Measurements from ENCODE around the gene GEN1. TPM values are rescaled to one million over a fixed set of nuclear protein-coding genes. Genes with fewer than 3 reads are reported as not detected.

GEN1 gene
- polyA plus RNA-seq, 1 experiment, result 7.5 TPM

DNA sequence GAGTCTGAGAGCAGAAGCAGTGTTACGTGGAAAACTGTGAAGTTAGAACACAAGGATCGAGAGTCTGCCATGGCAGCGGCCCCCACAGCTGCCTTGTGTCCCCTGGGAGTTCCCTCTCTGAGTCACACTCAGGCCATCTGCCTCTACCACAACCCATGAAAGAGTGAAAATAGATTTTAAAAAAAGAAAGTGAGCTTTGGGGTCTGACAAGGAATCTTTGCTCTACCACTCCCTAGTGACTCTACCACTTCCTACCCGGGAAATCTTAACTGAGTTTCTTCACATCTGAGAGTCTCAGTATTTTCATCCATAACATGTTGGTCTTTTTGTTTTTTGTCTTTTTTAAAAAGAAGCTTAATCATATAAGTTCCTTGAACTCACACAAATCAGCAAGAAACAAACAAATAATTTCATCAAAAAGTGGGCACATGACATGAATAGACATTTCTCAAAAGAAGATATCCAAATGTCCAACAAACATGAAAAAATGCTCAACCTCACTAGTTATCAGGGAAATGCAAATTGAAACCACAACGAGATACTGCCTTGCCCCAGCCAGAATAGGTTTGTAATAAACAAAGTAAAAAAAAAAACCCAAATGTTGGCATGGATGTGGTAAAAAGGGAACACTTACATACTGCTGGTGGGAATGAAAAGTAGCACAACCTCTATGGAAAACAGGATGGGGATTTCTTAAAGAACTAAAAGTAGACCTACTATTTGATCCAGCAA lies 60.0 kb downstream of the GEN1 start:
- DNase-seq (ENCODE audit: low read depth, low spot score), result no peak
- no peak overlapping the region for H3K4me3 ChIP-seq (ENCODE audit: low read depth, low read length)
- no peak overlapping the region for H3K27ac ChIP-seq (ENCODE audit: low read depth, low read length)
- no peaks in the 10 kb centered on the region for H3K9me3 ChIP-seq (ENCODE audit: control insufficient read depth, insufficient read depth, low read length)
- TF ChIP-seq, protein P1, sequence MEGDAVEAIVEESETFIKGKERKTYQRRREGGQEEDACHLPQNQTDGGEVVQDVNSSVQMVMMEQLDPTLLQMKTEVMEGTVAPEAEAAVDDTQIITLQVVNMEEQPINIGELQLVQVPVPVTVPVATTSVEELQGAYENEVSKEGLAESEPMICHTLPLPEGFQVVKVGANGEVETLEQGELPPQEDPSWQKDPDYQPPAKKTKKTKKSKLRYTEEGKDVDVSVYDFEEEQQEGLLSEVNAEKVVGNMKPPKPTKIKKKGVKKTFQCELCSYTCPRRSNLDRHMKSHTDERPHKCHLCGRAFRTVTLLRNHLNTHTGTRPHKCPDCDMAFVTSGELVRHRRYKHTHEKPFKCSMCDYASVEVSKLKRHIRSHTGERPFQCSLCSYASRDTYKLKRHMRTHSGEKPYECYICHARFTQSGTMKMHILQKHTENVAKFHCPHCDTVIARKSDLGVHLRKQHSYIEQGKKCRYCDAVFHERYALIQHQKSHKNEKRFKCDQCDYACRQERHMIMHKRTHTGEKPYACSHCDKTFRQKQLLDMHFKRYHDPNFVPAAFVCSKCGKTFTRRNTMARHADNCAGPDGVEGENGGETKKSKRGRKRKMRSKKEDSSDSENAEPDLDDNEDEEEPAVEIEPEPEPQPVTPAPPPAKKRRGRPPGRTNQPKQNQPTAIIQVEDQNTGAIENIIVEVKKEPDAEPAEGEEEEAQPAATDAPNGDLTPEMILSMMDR (IDR thresholded peaks at IDR 0.05; ENCODE audit: low read depth, low read length), result no peak
- ChIA-PET CTCF (interaction anchor here (1.0 kb wide), 2 partner anchors 142 to 336 kb away, joined by 3 read pairs; no protein-coding TSS in a partner anchor), POLR2A (interaction anchor here (0.6 kb wide), 1 partner anchor 491 kb away, joined by 4 read pairs; no protein-coding TSS in a partner anchor)
- H3K27me3 ChIP-seq (ENCODE audit: control insufficient read depth, insufficient read depth, low read length), result peaks cover 6% of the 10 kb centered on the region

DNA sequence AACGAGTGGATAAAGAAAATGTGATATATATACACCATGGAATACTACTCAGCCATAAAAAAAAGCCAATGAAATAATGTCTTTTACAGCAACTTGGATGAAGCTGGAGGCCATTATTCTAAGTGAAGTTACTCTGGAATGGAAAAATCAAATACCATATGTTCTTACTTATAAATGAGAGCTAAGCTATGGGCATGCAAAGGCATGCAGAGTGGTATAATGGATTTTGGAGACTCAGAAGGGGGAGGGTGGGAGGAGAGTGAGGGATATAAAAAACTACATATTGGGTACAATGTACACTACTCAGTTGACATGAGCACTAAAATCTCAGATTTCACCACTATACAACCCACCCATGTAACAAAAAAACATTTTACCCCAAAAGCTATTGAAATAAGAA lies 60.7 kb downstream of the GEN1 start:
- Histone ChIP-seq H3K4me3 (ENCODE audit: low read depth, low read length) (no peak overlapping the region), H3K27ac (ENCODE audit: low read depth, low read length) (no peak overlapping the region), H3K9me3 (ENCODE audit: control insufficient read depth, insufficient read depth, low read length) (no peaks in the 10 kb centered on the region), H3K27me3 (ENCODE audit: control insufficient read depth, insufficient read depth, low read length) (peaks cover 6% of the 10 kb centered on the region)
- TF ChIP-seq, protein P1 (IDR thresholded peaks at IDR 0.05; ENCODE audit: low read depth, low read length), result no peak
- no peak for DNase-seq (ENCODE audit: low read depth, low spot score)
- ChIA-PET POLR2A (interaction anchor here (0.6 kb wide), 1 partner anchor 491 kb away, joined by 4 read pairs; no protein-coding TSS in a partner anchor), CTCF (no interaction called here)

DNA sequence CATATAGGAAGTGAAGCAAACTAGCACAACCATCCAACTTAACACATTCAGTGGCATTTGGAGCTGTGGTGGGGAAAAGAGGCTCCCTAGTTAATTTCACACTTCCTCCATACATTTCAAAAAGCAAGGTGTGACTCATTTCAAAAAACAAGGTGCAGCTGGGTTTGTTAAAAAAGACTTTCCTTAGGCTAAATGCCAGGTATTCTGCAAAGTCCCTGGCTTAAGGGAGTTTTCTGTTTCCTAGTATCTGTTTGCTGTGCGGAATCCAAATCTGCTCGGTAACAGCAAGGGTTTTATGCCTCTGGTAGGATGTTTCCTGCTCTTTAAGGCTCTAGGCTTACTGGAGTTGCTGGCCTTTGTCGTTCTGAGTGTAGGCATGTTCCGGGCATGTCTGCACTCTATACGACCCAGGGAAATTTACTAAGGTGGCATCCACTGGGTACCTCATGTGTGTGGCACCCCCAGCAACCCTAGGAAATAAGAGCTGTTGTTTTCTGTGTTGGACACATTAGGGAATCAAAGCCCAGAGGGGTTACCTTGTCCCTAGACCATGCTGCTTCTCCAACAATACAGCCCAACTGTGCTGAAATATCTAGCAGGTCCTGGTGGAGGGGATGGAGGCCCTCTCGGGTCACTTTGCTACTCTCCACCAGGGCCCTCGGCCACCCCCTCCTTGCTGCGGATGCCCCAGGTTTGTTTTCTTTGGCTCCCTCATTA lies 61.7 kb downstream of the GEN1 start:
- Histone ChIP-seq H3K4me3 (ENCODE audit: low read depth, low read length) (no peak overlapping the region), H3K27ac (ENCODE audit: low read depth, low read length) (no peak overlapping the region), H3K9me3 (ENCODE audit: control insufficient read depth, insufficient read depth, low read length) (no peaks in the 10 kb centered on the region), H3K27me3 (ENCODE audit: control insufficient read depth, insufficient read depth, low read length) (peaks cover 6% of the 10 kb centered on the region)
- CTCF ChIA-PET, result interaction anchor here (1.0 to 1.5 kb wide), 2 partner anchors 17 to 18 kb away, joined by 3 to 4 read pairs; no protein-coding TSS in a partner anchor
- TF ChIP-seq, protein P1 (IDR thresholded peaks at IDR 0.05; ENCODE audit: low read depth, low read length), result no peak
- DNase-seq (ENCODE audit: low read depth, low spot score), result no peak
- POLR2A ChIA-PET, result no interaction called here

DNA sequence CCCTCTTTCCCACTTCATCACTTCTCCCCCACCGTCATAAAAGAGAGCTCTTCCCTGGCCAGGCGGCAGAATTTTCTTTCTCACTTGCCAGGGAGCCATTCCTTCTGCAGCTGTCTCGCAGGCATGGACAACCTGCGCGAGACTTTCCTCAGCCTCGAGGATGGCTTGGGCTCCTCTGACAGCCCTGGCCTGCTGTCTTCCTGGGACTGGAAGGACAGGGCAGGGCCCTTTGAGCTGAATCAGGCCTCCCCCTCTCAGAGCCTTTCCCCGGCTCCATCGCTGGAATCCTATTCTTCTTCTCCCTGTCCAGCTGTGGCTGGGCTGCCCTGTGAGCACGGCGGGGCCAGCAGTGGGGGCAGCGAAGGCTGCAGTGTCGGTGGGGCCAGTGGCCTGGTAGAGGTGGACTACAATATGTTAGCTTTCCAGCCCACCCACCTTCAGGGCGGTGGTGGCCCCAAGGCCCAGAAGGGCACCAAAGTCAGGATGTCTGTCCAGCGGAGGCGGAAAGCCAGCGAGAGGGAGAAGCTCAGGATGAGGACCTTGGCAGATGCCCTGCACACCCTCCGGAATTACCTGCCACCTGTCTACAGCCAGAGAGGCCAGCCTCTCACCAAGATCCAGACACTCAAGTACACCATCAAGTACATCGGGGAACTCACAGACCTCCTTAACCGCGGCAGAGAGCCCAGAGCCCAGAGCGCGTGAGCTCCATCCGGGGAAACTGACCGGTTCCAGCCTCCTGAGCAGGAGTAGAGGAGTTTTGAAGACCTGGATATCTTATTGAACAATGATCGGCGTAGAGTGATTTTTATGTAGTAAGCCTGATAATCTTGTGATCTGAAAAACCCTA lies 62.7 kb downstream of the GEN1 start, which contains the start of gene MSGN1:
Gene MSGN1 (plus strand): TSS at position 65 of the 850 bp plus-strand sequence. CDS start 59 bp downstream, at position 124.
- H3K9me3 ChIP-seq (ENCODE audit: control insufficient read depth, insufficient read depth, low read length), result no peaks in the 10 kb centered on the region
- no peak within 1 kb of the TSS for H3K4me3 ChIP-seq (ENCODE audit: low read depth, low read length)
- TF ChIP-seq, protein P1 (IDR thresholded peaks at IDR 0.05; ENCODE audit: low read depth, low read length), result no peak
- no peak for DNase-seq (ENCODE audit: low read depth, low spot score)
- H3K27me3 ChIP-seq (ENCODE audit: control insufficient read depth, insufficient read depth, low read length), result peaks cover 10% of the 10 kb centered on the region
- POLR2A ChIA-PET, result no interaction called here
- CTCF ChIA-PET, result interaction anchor here (1.0 to 1.5 kb wide), 2 partner anchors 16 to 17 kb away, joined by 3 to 4 read pairs; no protein-coding TSS in a partner anchor
- H3K27ac ChIP-seq (ENCODE audit: low read depth, low read length), result no peak within 1 kb of the TSS
